DLD1 (cell line): Measurements from ENCODE around the gene GPER1.

Experiments
- in situ Hi-C: cut with HindIII; loops from 2 replicates; pipeline ENCODE4 v1.10.0; 2017; ENCODE audit warnings: low sequenced_read_pairs

Gene GPER1

GRCh38 chr7:1100834-1101562 is 13.1 kb downstream of the GPER1 start:
- in situ Hi-C loops = no loop called here

- in situ Hi-C loops = no loop called here
Observed at GRCh38 chr7:1101563-1102431, 13.9 kb downstream of the GPER1 start.

GRCh38 chr7:1103009-1103788 is 15.3 kb downstream of the GPER1 start:
- in situ Hi-C loops = no loop called here

- in situ Hi-C loops = no loop called here
Observed at GRCh38 chr7:1103789-1104515, 16.0 kb downstream of the GPER1 start.

GRCh38 chr7:1104516-1105179 is 16.7 kb downstream of the GPER1 start:
- in situ Hi-C loops = no loop called here

- in situ Hi-C loops = no loop called here
Observed at GRCh38 chr7:1105189-1105588, 17.3 kb downstream of the GPER1 start.

- in situ Hi-C loops = no loop called here
Observed at GRCh38 chr7:1106063-1106792, 18.3 kb downstream of the GPER1 start.

GRCh38 chr7:1106793-1107421 is 19.0 kb downstream of the GPER1 start:
- in situ Hi-C loops = no loop called here

- in situ Hi-C loops = no loop called here
Observed at GRCh38 chr7:1108264-1108920, 20.5 kb downstream of the GPER1 start.

GRCh38 chr7:1109581-1110310 is 21.8 kb downstream of the GPER1 start:
- in situ Hi-C loops = no loop called here

- in situ Hi-C loops = no loop called here
Observed at GRCh38 chr7:1110358-1110757, 22.4 kb downstream of the GPER1 start.

- in situ Hi-C loops = no loop called here
Observed at GRCh38 chr7:1111156-1111555, 23.2 kb downstream of the GPER1 start.

GRCh38 chr7:1112109-1112508 is 24.2 kb downstream of the GPER1 start:
- in situ Hi-C loops = no loop called here

- in situ Hi-C loops = no loop called here
Observed at GRCh38 chr7:1112625-1113547, 25.0 kb downstream of the GPER1 start.

GRCh38 chr7:1113548-1113885 is 25.6 kb downstream of the GPER1 start:
- in situ Hi-C loops = no loop called here

- in situ Hi-C loops = no loop called here
Observed at GRCh38 chr7:1114088-1114487, 26.2 kb downstream of the GPER1 start.

GRCh38 chr7:1114505-1114904 is 26.6 kb downstream of the GPER1 start:
- in situ Hi-C loops = no loop called here
